Effector memory CD8-positive, alpha-beta T cell (primary cell): ENCODE data around the gene PSMD12.
A peak's percentile ranks its signal among the peaks of the same experiment; 100 is the strongest.
"Not testable (repeated sequence)": the region's sequence is repeated elsewhere in the genome, so short reads cannot be mapped to it uniquely, and the experiment has no call there.

Experiments used
- ATAC-seq: fragments of 150-1000 bp; cut with Tn5 transposase; replicated peaks from 2 replicates; pipeline ENCODE4 v1.10.0; 2021; ENCODE audit warnings: mild to moderate bottlenecking, moderate library complexity
- DNase-seq, 3 experiments: peaks; one replicate each; pipeline ENCODE4 v3.0.0; 2021
- H3K27ac Mint-ChIP-seq, 2 donors: one replicate each; pipeline ENCODE4 v1.8.0; 2022; ENCODE audit warnings: mild to moderate bottlenecking in 2 of 2, mixed read lengths in 2 of 2, moderate library complexity in 2 of 2
- H3K27me3 Mint-ChIP-seq, 2 donors: one replicate each; pipeline ENCODE4 v1.8.0; 2022; ENCODE audit warnings: mixed read lengths in 2 of 2
- H3K36me3 Mint-ChIP-seq: one replicate; pipeline ENCODE4 v1.8.0; 2022; ENCODE audit warnings: mild to moderate bottlenecking, moderate library complexity, mixed read lengths; ENCODE audit not compliant: insufficient read depth
- H3K4me1 Mint-ChIP-seq, 2 donors: one replicate each; pipeline ENCODE4 v1.8.0; 2022; ENCODE audit warnings: low read depth in 2 of 2, mixed read lengths in 2 of 2
- H3K4me3 Mint-ChIP-seq, 2 donors: one replicate each; pipeline ENCODE4 v1.8.0; 2022; ENCODE audit warnings: mild to moderate bottlenecking in 2 of 2, mixed read lengths in 2 of 2, moderate library complexity in 2 of 2
- H3K9me3 Mint-ChIP-seq, 2 donors: one replicate each; pipeline ENCODE4 v1.8.0; 2022; ENCODE audit warnings: mixed read lengths in 2 of 2

Gene PSMD12

DNA sequence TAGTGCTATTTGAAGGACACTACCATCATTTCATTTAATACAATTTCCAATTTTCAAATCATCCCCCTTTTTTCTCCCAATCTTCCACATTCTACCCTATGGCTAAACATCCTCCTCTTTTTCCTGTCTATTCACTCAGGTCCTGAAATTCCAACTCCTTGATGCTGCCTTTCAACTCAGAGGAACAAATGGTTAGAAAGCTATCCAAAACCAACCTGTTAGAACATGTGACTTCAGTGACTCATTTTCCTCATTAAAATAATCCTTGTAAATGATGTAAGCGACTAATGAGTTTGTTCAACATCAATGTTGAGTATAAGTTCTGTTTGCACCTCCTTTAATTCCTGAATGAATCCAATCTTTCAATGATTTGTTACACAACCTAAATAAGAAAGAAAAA, 5.5 kb downstream of the PSMD12 start:
- Mint-ChIP-seq H3K4me3 (peak overlapping the region in 1 of 2 donors; percentile 59), H3K27me3 (no peaks in the 10 kb centered on the region), H3K4me1 (peaks cover 49 to 57% of the 10 kb centered on the region in 2 donors), H3K36me3 (peaks cover 54% of the 10 kb centered on the region), H3K27ac (peak overlapping the region; percentile 17 to 74), H3K9me3 (no peaks in the 10 kb centered on the region)
- ATAC-seq, result no peak
- DNase-seq, result no peak

DNA sequence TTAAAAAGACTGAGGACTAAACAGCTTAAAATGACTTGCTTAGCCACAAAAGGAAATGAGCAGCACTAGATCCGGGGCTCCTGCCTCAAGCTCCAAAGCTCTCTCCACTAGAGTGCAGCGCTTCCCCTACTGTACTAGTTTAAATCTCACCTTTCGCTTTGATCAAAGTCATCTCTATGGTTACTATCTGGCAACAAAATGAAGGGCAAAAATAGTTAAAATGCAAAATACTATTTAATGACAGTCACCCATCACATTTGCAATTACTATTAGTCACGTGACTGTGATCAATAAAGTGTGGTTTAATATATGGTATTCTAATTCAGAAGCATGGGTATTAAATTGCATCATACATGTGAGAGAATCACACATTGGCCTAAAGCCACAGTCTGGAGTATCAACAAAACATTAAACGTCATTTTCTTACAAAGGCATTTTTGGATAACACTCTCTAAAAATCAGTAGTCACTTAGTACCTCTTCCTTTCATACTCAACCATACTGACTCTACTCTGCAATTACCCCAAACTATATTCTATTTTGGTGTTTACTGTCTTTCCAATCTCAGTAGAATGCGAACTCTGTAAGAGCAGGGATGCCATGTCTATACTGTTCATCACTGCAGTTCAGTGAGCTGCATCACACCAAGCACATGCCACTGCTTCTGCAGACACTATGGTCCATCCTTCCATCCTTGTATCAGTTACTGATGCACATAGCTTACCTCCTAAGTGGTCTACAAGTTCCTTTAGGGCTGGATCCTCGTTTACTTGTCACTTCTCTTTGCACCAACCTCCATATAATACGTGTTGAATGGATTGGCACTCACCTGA, 6.2 kb downstream of the PSMD12 start:
- ATAC-seq (peak; percentile 96), DNase-seq (peak; percentile 40 to 46 (median 41))
- Mint-ChIP-seq H3K4me3 (peak overlapping the region; percentile 43 to 59), H3K27me3 (no peaks in the 10 kb centered on the region), H3K27ac (peak overlapping the region; percentile 68 to 74), H3K9me3 (no peaks in the 10 kb centered on the region), H3K36me3 (peaks cover 61% of the 10 kb centered on the region), H3K4me1 (peaks cover 44 to 57% of the 10 kb centered on the region in 2 donors)

DNA sequence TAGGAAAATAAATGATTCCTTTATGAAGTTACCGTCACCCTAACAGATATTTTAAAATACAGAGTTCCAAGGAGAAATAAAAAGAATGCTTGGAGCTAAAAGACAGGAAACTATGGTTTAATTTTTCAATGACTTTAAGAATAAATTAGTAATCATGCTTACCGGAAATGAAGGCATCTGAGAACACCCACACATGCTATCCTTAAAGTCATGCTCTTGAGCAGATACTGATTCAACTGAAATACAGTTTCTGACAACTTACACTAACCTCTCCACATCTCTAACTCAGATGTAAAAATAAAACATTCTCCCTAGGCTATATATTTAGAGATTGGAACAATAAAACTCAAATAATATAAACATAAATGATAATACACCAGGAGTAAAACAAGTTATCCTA, 7.8 kb downstream of the PSMD12 start:
- H3K9me3 Mint-ChIP-seq, result no peaks in the 10 kb centered on the region
- ATAC-seq, result no peak
- no peak for DNase-seq
- H3K27me3 Mint-ChIP-seq, result no peaks in the 10 kb centered on the region
- peak overlapping the region; percentile 25 to 56 for H3K4me3 Mint-ChIP-seq
- H3K4me1 Mint-ChIP-seq, result peaks cover 33 to 46% of the 10 kb centered on the region in 2 donors
- peaks cover 74% of the 10 kb centered on the region for H3K36me3 Mint-ChIP-seq
- H3K27ac Mint-ChIP-seq, result peak overlapping the region; percentile 65 to 71

DNA sequence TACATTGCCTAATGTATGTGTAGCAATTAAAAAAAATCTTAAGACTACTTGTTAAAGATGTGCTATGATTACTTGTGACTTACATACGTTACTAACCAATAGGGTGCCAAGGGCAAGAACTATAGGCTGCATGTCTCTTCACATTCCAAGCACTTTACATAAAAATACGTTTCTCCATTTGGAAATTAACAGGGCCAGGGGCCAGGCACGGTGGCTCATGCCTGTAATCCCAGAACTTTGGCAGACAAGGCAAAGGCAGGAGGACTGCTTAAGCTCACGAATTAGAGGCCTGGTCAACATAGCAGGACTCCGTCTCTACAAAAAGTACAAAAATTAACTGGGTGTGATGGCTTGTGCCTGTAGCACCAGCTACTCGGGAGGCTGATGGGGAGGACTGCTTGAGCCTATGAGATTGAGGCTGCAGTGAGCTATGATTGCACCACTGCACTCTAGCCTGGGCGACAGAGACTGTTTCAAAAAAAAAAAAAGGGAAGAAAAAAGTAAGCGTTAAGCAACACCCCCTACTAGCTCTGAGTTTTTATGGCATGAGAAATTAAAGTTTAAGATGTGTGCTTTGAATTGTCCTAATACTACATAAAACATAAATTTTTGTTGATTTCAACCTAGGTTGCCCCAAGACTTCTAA, 12.3 kb downstream of the PSMD12 start:
- Mint-ChIP-seq H3K27ac (peak overlapping the region in 1 of 2 donors; percentile 46), H3K27me3 (no peaks in the 10 kb centered on the region), H3K9me3 (no peaks in the 10 kb centered on the region), H3K36me3 (peaks cover 95% of the 10 kb centered on the region), H3K4me1 (peaks cover 10 to 22% of the 10 kb centered on the region in 2 donors), H3K4me3 (no peak overlapping the region)
- DNase-seq, result no peak
- ATAC-seq, result no peak

DNA sequence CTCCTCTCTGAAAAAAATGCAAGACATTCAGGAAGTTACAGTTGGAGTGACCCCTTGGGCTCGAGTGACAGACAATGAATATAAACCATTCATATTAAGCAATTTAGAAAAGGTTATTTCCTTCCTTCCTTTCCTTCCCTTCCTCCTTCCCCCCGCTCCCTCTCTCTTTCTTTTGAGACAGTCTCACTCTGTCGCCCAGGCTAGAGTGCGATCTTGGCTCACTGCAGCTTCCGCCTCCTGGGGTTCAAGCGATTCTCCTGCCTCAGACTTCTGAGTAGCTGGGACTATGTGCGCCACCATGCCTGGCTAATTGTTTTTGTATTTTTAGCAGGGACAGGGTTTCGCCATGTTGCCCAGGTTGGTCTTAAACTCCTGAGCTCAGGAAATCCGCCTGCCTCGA, 13.2 kb downstream of the PSMD12 start:
- no peaks in the 10 kb centered on the region for H3K9me3 Mint-ChIP-seq
- ATAC-seq (no peak), DNase-seq (no peak)
- no peak overlapping the region for H3K4me3 Mint-ChIP-seq
- no peak overlapping the region for H3K27ac Mint-ChIP-seq
- peaks cover 3 to 13% of the 10 kb centered on the region in 2 donors for H3K4me1 Mint-ChIP-seq
- no peaks in the 10 kb centered on the region for H3K27me3 Mint-ChIP-seq
- peaks cover 97% of the 10 kb centered on the region for H3K36me3 Mint-ChIP-seq

DNA sequence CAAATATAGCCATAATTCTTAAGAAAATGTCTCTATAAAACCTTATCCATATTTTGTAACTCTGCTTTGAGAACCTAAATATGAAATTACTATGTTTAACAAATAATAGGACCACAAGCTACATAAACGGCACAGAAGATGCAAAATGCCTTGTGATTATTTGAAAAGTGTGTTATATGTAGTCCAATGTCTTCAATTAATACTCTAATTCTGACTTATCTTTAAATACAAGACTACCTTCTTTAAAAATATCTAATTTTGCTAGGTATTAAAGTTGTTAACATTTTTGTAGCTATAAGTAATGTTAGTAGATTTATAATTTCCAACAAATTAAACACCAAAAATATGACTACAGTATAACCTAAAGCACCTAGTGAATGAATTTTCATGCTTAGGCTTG, 17.0 kb downstream of the PSMD12 start:
- Mint-ChIP-seq H3K9me3 (no peaks in the 10 kb centered on the region), H3K4me1 (peaks cover 0 to 4% of the 10 kb centered on the region in 2 donors), H3K27ac (peak overlapping the region in 1 of 2 donors; percentile 46), H3K36me3 (peaks cover 100% of the 10 kb centered on the region), H3K4me3 (no peak overlapping the region), H3K27me3 (no peaks in the 10 kb centered on the region)
- DNase-seq, result no peak
- ATAC-seq, result no peak

DNA sequence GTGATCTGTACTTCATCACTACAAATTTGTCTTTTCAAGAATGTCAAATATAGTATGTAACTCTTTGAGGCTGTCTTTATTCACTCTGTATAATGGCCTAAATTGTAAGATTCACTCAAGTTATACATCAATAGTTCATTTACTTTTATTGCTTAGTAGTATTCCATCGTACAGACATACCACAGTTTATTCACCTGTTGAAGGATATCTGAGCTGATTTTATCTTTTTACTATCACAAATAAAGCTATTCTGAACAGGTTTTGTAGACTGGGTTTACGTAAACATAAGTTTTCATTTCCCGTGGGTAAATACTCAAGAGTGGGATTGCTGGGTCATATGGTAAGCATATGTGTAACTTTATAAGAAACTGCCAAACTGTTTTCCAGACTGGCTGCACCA, 18.6 kb downstream of the PSMD12 start:
- Mint-ChIP-seq H3K27ac (no peak overlapping the region), H3K4me1 (peaks cover 0 to 7% of the 10 kb centered on the region in 2 donors), H3K27me3 (no peaks in the 10 kb centered on the region), H3K36me3 (peaks cover 100% of the 10 kb centered on the region), H3K9me3 (no peaks in the 10 kb centered on the region), H3K4me3 (no peak overlapping the region)
- ATAC-seq, result no peak
- DNase-seq, result no peak

DNA sequence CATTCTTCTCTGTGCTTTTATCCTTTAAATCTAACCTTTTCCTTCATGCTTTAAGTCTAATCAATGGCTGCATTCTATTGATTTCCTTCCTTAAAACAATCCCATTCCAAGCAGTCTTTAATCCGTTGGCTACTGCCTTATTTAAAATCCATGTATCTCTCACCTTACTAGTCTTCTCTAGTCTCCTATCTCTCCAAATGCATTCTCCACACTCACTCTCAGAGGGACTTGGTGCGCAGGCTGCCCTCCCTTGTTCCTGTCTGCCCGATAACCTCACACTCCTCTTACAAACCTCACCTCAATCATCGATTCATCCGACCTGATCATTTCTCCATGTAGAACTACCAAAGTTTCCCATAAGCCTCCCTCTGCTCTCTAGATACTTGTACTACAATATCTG, 23.1 kb downstream of the PSMD12 start:
- Mint-ChIP-seq H3K27ac (peak overlapping the region in 1 of 2 donors; percentile 17), H3K9me3 (no peaks in the 10 kb centered on the region), H3K4me3 (no peak overlapping the region), H3K36me3 (peaks cover 94% of the 10 kb centered on the region), H3K27me3 (no peaks in the 10 kb centered on the region), H3K4me1 (peaks cover 0 to 3% of the 10 kb centered on the region in 2 donors)
- DNase-seq (no peak), ATAC-seq (no peak)

DNA sequence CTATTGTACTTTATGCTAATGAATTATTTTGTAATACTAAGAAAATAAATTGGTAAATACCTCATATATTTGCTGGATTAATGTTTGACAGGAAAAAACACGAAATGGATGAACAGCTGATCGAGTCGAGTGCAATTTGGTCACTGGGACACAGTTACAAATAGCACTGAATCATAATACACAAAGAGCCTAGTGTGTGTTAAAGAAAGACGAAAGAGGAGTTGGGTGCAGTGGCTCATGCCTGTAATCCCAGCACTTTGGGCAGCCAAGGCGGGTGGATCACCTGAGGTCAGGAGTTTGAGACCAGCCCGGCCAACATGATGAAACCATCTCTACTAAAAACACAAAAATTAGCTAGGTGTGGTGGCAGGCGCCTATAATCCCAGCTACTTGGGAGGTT, 28.0 kb downstream of the PSMD12 start:
- H3K36me3 Mint-ChIP-seq, result peaks cover 52% of the 10 kb centered on the region
- not testable (repeated sequence) for H3K27me3 Mint-ChIP-seq, ATAC-seq, H3K9me3 Mint-ChIP-seq, H3K4me3 Mint-ChIP-seq, H3K4me1 Mint-ChIP-seq, H3K27ac Mint-ChIP-seq, DNase-seq

DNA sequence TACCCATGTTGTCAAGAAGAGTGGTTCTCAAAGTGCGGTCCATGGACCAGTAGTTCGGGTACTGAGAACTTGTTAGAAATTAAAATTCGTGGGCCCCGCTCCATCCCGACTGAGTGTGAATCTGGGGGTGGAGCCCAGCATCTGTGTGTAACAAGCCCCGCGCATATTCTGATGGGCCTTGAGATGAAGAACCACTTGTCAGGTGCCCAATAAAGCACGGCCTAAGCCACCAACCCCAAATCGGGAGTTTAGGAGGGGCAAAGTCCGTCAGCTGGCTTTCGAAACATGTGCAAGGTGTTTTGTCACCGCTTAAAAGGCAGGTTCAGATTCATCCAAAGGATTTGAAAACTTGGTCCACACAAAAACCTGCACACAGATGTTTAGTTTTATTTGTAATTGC, 29.5 kb downstream of the PSMD12 start:
- Mint-ChIP-seq H3K4me1 (peaks cover 0 to 1% of the 10 kb centered on the region in 2 donors), H3K27me3 (no peaks in the 10 kb centered on the region), H3K4me3 (no peak overlapping the region), H3K27ac (peak overlapping the region in 1 of 2 donors; percentile 5), H3K36me3 (peaks cover 37% of the 10 kb centered on the region), H3K9me3 (no peaks in the 10 kb centered on the region)
- DNase-seq (no peak), ATAC-seq (no peak)

DNA sequence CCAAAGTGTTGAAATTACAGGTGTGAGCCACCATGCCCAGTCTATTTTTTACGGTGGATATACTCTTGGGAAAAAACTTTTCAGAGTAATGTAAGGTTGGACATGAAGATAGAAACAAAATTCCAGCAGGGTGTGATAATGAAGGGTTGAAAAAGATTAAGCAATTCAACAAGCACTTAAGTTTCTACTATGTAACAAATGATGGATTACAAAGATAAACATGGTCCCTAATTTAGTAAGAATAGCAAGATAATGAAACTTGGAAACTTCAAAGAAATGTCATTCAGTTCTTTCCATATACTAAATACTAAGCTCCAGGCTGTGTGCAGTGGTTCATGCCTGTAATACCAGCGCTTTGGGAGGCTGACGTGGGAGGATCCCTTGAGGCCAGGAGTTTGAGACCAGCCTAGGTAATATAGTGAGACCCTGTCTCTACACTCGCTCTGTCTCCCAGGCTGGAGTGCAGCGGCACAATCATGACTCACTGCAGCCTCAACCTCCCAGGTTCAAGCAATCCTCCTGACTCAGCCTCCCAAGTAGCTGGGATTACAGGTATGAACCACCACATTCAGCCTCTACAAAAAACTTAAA, 31.0 kb downstream of the PSMD12 start:
- no peak for ATAC-seq
- DNase-seq, result no peak
- H3K4me1 Mint-ChIP-seq, result peaks cover 0 to 1% of the 10 kb centered on the region in 2 donors
- no peak overlapping the region for H3K4me3 Mint-ChIP-seq
- H3K36me3 Mint-ChIP-seq, result peaks cover 22% of the 10 kb centered on the region
- H3K27me3 Mint-ChIP-seq, result no peaks in the 10 kb centered on the region
- no peak overlapping the region for H3K27ac Mint-ChIP-seq
- H3K9me3 Mint-ChIP-seq, result no peaks in the 10 kb centered on the region

DNA sequence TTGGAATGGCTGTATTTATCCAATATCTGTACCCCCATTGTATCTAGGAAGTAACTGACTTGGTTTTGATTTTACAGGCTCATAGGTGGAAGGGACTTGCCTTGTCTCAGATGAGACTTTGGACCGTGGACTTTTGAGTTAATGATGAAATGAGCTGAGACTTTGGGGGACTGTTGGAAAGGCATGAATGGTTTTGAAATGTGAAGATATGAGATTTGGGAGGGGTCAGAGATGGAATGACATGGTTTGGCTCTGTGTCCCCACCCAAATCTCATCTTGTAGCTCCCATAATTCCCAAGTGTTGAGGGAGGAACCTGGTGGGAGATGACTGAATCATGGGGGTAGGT, 34.2 kb downstream of the PSMD12 start:
- H3K9me3 Mint-ChIP-seq, H3K27ac Mint-ChIP-seq, H3K36me3 Mint-ChIP-seq, H3K4me1 Mint-ChIP-seq, DNase-seq, H3K4me3 Mint-ChIP-seq, ATAC-seq, H3K27me3 Mint-ChIP-seq: not testable (repeated sequence)

DNA sequence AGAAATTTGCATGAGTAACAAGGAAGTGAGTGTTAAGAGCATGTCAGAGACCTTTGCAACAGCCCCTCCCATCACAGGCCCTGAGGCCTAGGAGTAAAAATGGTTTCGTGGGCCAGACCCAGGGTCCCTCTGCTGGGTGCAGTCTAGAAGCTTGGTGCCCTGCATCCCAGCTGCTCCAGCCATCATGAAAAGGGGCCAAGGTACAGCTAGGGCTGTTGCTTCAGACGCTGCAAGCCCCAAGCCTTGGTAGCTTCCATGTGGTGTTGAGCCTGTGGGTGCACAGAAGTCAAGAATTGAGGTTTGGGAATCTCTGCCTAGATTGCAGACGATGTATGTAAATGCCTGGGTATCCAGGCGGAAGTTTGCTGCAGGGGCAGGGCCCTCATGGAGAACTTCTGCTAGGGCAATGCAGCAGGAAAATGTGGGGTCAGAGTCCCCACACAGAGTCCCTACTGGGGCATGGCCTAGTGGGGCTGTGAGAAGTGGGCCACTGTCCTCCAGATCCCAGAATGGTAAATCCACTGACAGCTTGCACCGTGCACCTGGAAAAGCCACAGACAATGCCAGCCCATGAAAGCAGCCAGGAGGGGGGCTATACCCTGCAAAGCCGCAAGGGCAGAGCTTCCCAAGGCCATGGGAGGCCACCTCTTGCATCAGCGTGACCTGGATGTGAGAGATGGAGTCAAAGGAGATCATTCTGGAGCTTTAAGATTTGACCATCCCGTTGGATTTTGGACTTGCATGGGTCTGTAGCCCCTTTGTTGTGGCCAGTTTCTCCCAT, 34.8 kb downstream of the PSMD12 start:
- H3K36me3 Mint-ChIP-seq, ATAC-seq, H3K4me1 Mint-ChIP-seq, H3K9me3 Mint-ChIP-seq, H3K27me3 Mint-ChIP-seq, H3K4me3 Mint-ChIP-seq, H3K27ac Mint-ChIP-seq, DNase-seq: not testable (repeated sequence)
